HG03196 (cell line): ENCODE results near the gene NMT2.
"Not testable (repeated sequence)": the region's sequence is repeated elsewhere in the genome, so short reads cannot be mapped to it uniquely, and the experiment has no call there.

Experiments
- ATAC-seq: cut with Tn5 transposase; IDR thresholded peaks from one replicate; pipeline ENCODE4 v1.9.1; 2021; ENCODE audit not compliant: unreplicated experiment

NMT2 gene

GRCh38 chr10:15168291-15168785 is at the start of gene NMT2:
Gene NMT2, minus strand, starts transcription at chr10:15168693. Its CDS starts 81 bp downstream, at chr10:15168612.
- peak; percentile 90 for ATAC-seq

- ATAC-seq: no peak
Observed at GRCh38 chr10:15216700-15217099, 48.2 kb upstream of the NMT2 start.

GRCh38 chr10:15214237-15214636 is 45.7 kb upstream of the NMT2 start:
- no peak for ATAC-seq

- no peak for ATAC-seq
Observed at GRCh38 chr10:15213461-15213861, 45.0 kb upstream of the NMT2 start.

- no peak for ATAC-seq
Observed at GRCh38 chr10:15211464-15211979, 43.0 kb upstream of the NMT2 start.

- ATAC-seq: no peak
Observed at GRCh38 chr10:15210521-15210920, 42.0 kb upstream of the NMT2 start.

- peak; percentile 70 for ATAC-seq
Observed at GRCh38 chr10:15209827-15210509, 41.5 kb upstream of the NMT2 start.

GRCh38 chr10:15208221-15208620 is 39.7 kb upstream of the NMT2 start:
- ATAC-seq: no peak

- not testable (repeated sequence) for ATAC-seq
Observed at GRCh38 chr10:15207410-15207809, 38.9 kb upstream of the NMT2 start.

- ATAC-seq: no peak
Observed at GRCh38 chr10:15202639-15203038, 34.1 kb upstream of the NMT2 start.

GRCh38 chr10:15202301-15202621 is 33.8 kb upstream of the NMT2 start:
- not testable (repeated sequence) for ATAC-seq

GRCh38 chr10:15201589-15202300 is 33.3 kb upstream of the NMT2 start:
- ATAC-seq: no peak

- ATAC-seq: no peak
Observed at GRCh38 chr10:15200626-15201025, 32.1 kb upstream of the NMT2 start.

- no peak for ATAC-seq
Observed at GRCh38 chr10:15197911-15198310, 29.4 kb upstream of the NMT2 start.

GRCh38 chr10:15197276-15197675 is 28.8 kb upstream of the NMT2 start:
- ATAC-seq: no peak

- no peak for ATAC-seq
Observed at GRCh38 chr10:15196021-15196834, 27.7 kb upstream of the NMT2 start.

- no peak for ATAC-seq
Observed at GRCh38 chr10:15189133-15189885, 20.8 kb upstream of the NMT2 start.

- ATAC-seq: no peak
Observed at GRCh38 chr10:15188603-15189002, 20.1 kb upstream of the NMT2 start.

GRCh38 chr10:15183689-15184481 is 15.4 kb upstream of the NMT2 start:
- ATAC-seq: no peak
